ENCODE data around the gene ABHD12. TPM values are rescaled to one million over a fixed set of nuclear protein-coding genes. Genes with fewer than 3 reads are reported as not detected.

Gene ABHD12
- total RNA-seq, 2 donors from 2014 or later, result 48.2 to 52.7 TPM

DNA sequence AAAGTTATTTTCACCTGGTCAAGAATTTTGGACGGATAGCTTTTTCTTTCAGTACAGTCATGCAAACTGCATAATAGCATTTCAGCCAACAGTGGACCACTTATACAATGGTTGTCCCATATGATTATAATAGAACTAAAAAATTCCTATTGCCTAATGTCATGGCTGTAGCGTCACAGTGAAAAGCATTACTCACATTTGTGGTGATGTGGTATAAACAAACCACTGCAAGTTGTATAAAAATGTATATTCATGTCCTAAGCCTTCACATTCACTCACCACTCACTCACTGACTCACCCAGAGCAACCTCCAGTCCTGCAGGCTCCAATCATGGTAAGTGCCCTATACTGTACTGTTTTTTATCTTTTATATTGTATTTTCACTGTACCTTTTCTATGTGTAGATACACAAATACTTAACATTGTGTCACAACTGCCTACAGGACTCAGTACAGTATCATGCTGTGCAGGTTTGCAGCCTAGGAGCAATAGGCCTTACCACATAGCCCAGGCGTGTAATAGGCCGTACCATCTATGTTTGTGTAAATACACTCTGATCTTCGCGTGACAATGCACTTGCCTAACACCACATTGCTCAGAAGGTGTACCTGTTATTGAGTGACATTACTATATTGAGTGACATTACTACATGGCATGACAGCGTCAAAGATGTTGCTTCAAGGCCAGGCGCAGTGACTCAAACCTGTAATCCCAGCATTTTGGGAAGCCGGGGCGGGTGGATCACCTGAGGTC is 17.9 kb downstream of the ABHD12 start:
- H3K36me3 Mint-ChIP-seq (ENCODE audit: low read depth), result peaks cover 34% of the 10 kb centered on the region
- H3K27me3 ChIP-seq (ENCODE audit: control insufficient read depth, insufficient read depth, low read length, poor library complexity, severe bottlenecking), result no peaks in the 10 kb centered on the region
- no peaks in the 10 kb centered on the region for H3K4me1 Mint-ChIP-seq
- H3K27ac ChIP-seq (ENCODE audit: low read depth, low read length), result no peak overlapping the region
- DNase-seq, result peak; percentile 10
- H3K9me3 Mint-ChIP-seq, result peaks cover 9% of the 10 kb centered on the region
- no peak overlapping the region for H3K4me3 ChIP-seq (ENCODE audit: low read length)
- no peak overlapping the region for H3K9ac ChIP-seq (ENCODE audit: extremely low read depth, low read length, poor library complexity, severe bottlenecking)
- no peaks in the 10 kb centered on the region for H3K4me1 ChIP-seq (ENCODE audit: control insufficient read depth, insufficient read depth, low read length)
- no peak overlapping the region for H3K4me3 Mint-ChIP-seq
- no peaks in the 10 kb centered on the region for H3K27me3 Mint-ChIP-seq (ENCODE audit: insufficient read depth)
- H3K9me3 ChIP-seq (ENCODE audit: control insufficient read depth, low read length), result peaks cover 8% of the 10 kb centered on the region
- TF ChIP-seq, protein P1, sequence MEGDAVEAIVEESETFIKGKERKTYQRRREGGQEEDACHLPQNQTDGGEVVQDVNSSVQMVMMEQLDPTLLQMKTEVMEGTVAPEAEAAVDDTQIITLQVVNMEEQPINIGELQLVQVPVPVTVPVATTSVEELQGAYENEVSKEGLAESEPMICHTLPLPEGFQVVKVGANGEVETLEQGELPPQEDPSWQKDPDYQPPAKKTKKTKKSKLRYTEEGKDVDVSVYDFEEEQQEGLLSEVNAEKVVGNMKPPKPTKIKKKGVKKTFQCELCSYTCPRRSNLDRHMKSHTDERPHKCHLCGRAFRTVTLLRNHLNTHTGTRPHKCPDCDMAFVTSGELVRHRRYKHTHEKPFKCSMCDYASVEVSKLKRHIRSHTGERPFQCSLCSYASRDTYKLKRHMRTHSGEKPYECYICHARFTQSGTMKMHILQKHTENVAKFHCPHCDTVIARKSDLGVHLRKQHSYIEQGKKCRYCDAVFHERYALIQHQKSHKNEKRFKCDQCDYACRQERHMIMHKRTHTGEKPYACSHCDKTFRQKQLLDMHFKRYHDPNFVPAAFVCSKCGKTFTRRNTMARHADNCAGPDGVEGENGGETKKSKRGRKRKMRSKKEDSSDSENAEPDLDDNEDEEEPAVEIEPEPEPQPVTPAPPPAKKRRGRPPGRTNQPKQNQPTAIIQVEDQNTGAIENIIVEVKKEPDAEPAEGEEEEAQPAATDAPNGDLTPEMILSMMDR (conservative IDR thresholded peaks at IDR 0.05), result no peak
- peaks cover 17% of the 10 kb centered on the region for H3K36me3 ChIP-seq (ENCODE audit: control insufficient read depth, insufficient read depth, low read length)
- H3K27ac Mint-ChIP-seq, result no peak overlapping the region
- 95 to 96% methylated on average over 9 to 10 of the region's 10 CpGs for WGBS, 2 experiments (ENCODE audit: insufficient coverage in 1 of 2, insufficient read length in 1 of 2)

DNA sequence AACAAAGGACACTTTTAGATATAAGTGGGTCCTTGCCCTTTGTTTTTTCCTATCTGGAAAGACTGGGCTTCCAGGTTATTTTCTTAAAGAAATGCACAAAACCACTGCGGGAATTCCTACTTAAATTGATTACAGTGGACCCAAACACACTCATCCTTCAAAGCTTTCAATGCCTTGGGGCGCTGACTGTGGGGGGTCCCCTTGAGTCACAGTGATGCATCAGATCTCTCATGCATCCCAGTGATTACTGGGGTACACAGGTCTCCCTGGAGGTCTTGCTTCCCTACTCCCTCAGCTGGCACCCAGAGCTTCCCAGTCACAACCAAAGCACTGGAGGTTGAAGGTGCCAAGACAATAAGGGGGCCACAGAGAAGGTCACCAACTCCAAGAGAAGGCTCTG is 20.7 kb downstream of the ABHD12 start:
- Mint-ChIP-seq H3K4me1 (no peaks in the 10 kb centered on the region), H3K9me3 (peaks cover 9% of the 10 kb centered on the region), H3K4me3 (no peak overlapping the region), H3K27me3 (ENCODE audit: insufficient read depth) (no peaks in the 10 kb centered on the region), H3K36me3 (ENCODE audit: low read depth) (peaks cover 25% of the 10 kb centered on the region), H3K27ac (no peak overlapping the region)
- Histone ChIP-seq H3K27me3 (ENCODE audit: control insufficient read depth, insufficient read depth, low read length, poor library complexity, severe bottlenecking) (no peaks in the 10 kb centered on the region), H3K9me3 (ENCODE audit: control insufficient read depth, low read length) (peaks cover 8% of the 10 kb centered on the region), H3K4me3 (ENCODE audit: low read length) (no peak overlapping the region), H3K9ac (ENCODE audit: extremely low read depth, low read length, poor library complexity, severe bottlenecking) (no peak overlapping the region), H3K27ac (ENCODE audit: low read depth, low read length) (no peak overlapping the region), H3K4me1 (ENCODE audit: control insufficient read depth, insufficient read depth, low read length) (no peaks in the 10 kb centered on the region), H3K36me3 (ENCODE audit: control insufficient read depth, insufficient read depth, low read length) (peaks cover 13% of the 10 kb centered on the region)
- TF ChIP-seq, protein P1 (conservative IDR thresholded peaks at IDR 0.05), result no peak
- no peak for DNase-seq
- WGBS, 2 experiments (ENCODE audit: insufficient coverage in 1 of 2, insufficient read length in 1 of 2), result 92 to 95% methylated on average over 2 of the region's 2 CpGs

DNA sequence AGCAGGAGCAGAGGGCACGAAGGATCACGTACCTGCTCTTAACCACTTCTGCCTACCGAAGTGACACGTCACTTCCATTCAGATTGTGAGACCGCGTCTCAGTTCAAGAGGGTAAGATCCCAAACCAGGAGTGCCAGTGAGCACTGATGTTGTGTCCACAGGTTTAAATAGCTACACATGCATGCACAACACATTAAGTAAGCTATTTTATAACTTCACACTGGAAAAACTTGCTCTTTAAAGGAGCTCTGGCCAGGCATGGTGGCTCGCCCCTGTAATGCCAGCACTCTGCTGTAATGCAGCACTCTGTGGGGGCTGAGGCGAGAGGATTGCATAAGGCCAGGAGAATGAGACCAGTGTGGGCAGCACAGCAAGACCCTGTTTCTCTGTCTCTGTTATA is 21.1 kb downstream of the ABHD12 start:
- no peak overlapping the region for H3K4me3 Mint-ChIP-seq
- no peaks in the 10 kb centered on the region for H3K4me1 Mint-ChIP-seq
- Histone ChIP-seq H3K4me3 (ENCODE audit: low read length) (no peak overlapping the region), H3K4me1 (ENCODE audit: control insufficient read depth, insufficient read depth, low read length) (no peaks in the 10 kb centered on the region), H3K36me3 (ENCODE audit: control insufficient read depth, insufficient read depth, low read length) (peaks cover 13% of the 10 kb centered on the region), H3K27me3 (ENCODE audit: control insufficient read depth, insufficient read depth, low read length, poor library complexity, severe bottlenecking) (no peaks in the 10 kb centered on the region), H3K9ac (ENCODE audit: extremely low read depth, low read length, poor library complexity, severe bottlenecking) (no peak overlapping the region), H3K27ac (ENCODE audit: low read depth, low read length) (no peak overlapping the region), H3K9me3 (ENCODE audit: control insufficient read depth, low read length) (peaks cover 8% of the 10 kb centered on the region)
- 85 to 88% methylated on average over 6 to 8 of the region's 8 CpGs for WGBS, 2 experiments (ENCODE audit: insufficient coverage in 1 of 2, insufficient read length in 1 of 2)
- DNase-seq, result no peak
- no peak overlapping the region for H3K27ac Mint-ChIP-seq
- peaks cover 23% of the 10 kb centered on the region for H3K36me3 Mint-ChIP-seq (ENCODE audit: low read depth)
- TF ChIP-seq, protein P1 (conservative IDR thresholded peaks at IDR 0.05), result no peak
- peaks cover 9% of the 10 kb centered on the region for H3K9me3 Mint-ChIP-seq
- no peaks in the 10 kb centered on the region for H3K27me3 Mint-ChIP-seq (ENCODE audit: insufficient read depth)
